ENCODE measurements around the gene INPPL1.

GRCh38 chr11:72244060-72244360 is 19.4 kb downstream of the INPPL1 start, which contains the start of gene PHOX2A:
- TF ChIP-seq CREB5 (CRISPR knock-in tag; IDR thresholded peaks at IDR 0.05; ENCODE audit: low read depth) (no peak), CSRNP3 (CRISPR knock-in tag; IDR thresholded peaks at IDR 0.05) (no peak)
